C4-2B (cell line): Measurements from ENCODE around the gene SMAD2.

Experiments used
- H3K27ac ChIP-seq: fragments of 450-650 bp; 2 replicates; pipeline ENCODE4 v1.5.1; 2017
- ZFX ChIP-seq: fragments of 450-650 bp; IDR thresholded peaks from 2 replicates; pipeline ENCODE4 v1.6.1; 2017
- TF ChIP-seq, protein P1 (sequence below): fragments of 450-650 bp; conservative IDR thresholded peaks from 2 replicates; pipeline ENCODE4 v1.5.1; 2017; ENCODE audit warnings: mild to moderate bottlenecking

SMAD2 gene

DNA sequence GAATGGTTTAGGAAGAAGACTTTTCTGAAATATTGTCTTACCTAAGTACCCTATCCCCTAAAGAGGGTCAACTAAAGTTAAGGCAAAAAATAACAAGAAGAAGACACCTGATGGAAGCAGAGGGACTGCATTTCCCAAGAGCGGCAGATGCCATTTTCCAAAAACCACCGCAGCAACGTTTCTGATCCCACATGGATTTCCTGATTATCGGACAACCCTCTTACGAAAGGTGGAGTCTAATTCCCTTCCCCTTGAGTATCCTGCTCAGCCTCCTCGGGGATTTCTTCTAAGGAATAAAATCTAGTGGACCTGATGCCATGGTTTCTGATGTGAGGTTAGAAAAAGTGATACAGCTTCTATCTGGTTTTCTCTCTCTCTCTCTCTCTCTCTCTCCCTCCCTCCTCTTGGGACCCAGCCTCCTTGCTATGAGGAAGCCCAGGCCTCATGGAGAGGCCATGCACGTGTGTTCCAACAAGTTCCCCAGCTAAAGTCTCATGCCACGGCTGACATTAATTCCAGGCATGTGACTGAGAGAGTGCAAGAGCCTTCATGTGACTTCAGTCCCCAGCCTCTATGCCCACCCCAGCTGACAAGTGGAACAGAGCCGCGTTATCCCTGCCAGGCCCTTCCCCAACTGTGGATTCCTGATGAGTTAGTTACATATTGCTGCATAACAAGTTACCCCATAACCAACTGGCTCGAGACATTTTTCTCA is 150.3 kb downstream of the SMAD2 start:
- TF ChIP-seq ZFX, result no peak
- TF ChIP-seq, protein P1, sequence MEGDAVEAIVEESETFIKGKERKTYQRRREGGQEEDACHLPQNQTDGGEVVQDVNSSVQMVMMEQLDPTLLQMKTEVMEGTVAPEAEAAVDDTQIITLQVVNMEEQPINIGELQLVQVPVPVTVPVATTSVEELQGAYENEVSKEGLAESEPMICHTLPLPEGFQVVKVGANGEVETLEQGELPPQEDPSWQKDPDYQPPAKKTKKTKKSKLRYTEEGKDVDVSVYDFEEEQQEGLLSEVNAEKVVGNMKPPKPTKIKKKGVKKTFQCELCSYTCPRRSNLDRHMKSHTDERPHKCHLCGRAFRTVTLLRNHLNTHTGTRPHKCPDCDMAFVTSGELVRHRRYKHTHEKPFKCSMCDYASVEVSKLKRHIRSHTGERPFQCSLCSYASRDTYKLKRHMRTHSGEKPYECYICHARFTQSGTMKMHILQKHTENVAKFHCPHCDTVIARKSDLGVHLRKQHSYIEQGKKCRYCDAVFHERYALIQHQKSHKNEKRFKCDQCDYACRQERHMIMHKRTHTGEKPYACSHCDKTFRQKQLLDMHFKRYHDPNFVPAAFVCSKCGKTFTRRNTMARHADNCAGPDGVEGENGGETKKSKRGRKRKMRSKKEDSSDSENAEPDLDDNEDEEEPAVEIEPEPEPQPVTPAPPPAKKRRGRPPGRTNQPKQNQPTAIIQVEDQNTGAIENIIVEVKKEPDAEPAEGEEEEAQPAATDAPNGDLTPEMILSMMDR, result no peak
- H3K27ac ChIP-seq, result no peak overlapping the region

DNA sequence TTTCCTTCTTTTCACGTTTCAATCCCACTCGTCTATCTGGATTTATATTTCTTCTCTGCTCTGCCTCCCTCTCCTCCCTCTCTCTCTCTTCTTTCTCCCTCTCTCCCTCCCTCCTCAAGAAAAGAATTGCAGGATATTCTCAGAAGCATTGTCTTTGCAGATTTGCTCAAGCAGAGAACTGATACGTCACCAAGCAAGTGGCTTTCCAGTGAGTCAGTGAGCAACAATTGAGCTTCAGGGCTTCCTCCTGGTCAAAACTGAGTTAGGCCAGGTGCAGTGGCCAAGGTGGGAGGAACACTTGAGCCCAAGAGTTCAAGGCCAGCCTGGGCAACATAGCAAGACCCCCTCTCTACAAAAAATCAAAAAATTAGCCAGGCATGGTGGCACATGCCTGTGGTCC is 151.1 kb downstream of the SMAD2 start:
- TF ChIP-seq, protein P1, result no peak
- no peak for TF ChIP-seq ZFX
- no peak overlapping the region for H3K27ac ChIP-seq

DNA sequence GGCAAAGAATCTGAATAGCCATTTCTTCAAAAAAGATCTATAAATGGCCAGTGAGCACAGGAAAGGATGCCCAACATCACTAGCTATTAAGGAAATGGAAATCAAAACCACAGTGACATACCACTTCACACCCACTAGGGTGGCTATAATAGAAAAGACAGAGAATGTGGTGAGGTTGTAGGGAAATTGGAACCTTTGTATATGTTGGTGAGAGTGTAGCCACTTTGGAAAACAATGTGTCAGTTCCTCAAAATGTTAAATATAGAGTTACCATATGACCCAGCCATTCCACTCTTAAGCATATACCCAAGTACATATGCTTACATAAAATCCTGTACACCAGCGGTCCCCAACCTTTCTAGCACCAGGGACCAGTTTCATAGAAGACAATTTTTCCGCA is 152.8 kb downstream of the SMAD2 start:
- no peak overlapping the region for H3K27ac ChIP-seq
- TF ChIP-seq ZFX, result no peak
- TF ChIP-seq, protein P1, result no peak

DNA sequence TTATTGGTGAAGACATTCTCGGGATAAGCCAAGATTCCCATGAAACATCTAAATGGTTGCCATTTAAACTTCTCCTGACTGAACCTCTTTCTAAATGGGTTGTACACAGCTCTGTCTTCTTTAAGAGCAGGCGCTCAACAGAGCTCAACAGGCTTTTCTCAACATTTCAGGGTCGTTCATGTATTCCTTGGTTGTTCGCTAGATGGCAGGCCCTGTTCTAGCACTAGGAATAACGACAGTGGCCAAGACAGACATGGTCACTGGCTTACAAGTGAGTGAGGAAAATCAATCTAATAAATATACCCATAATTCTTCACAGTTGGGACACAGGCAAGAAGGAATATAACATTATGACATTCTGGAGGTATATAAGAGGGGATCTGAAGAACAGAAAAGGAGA is 154.5 kb downstream of the SMAD2 start:
- TF ChIP-seq, protein P1, result peak; percentile 35
- no peak for TF ChIP-seq ZFX
- no peak overlapping the region for H3K27ac ChIP-seq

DNA sequence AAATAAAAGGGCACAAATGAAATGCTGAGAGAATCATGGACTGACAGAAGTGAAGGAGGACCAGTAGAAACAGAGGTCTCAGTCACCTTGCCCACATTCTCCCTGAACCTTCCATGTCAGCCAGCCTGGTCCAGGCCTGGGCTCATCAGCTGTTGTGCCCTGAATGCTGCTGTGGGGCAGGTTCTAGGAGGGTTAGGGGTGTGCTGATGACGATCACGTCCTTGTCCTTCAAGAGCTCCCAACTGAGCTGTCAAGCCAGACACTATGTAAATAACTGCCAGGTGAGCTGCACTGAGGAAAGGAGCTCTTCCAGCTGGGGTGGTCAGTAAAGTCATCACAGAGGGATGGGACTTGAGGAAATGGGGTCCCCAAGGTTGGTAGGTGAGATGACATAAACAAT is 156.5 kb downstream of the SMAD2 start:
- TF ChIP-seq, protein P1, result no peak
- TF ChIP-seq ZFX, result no peak
- no peak overlapping the region for H3K27ac ChIP-seq

DNA sequence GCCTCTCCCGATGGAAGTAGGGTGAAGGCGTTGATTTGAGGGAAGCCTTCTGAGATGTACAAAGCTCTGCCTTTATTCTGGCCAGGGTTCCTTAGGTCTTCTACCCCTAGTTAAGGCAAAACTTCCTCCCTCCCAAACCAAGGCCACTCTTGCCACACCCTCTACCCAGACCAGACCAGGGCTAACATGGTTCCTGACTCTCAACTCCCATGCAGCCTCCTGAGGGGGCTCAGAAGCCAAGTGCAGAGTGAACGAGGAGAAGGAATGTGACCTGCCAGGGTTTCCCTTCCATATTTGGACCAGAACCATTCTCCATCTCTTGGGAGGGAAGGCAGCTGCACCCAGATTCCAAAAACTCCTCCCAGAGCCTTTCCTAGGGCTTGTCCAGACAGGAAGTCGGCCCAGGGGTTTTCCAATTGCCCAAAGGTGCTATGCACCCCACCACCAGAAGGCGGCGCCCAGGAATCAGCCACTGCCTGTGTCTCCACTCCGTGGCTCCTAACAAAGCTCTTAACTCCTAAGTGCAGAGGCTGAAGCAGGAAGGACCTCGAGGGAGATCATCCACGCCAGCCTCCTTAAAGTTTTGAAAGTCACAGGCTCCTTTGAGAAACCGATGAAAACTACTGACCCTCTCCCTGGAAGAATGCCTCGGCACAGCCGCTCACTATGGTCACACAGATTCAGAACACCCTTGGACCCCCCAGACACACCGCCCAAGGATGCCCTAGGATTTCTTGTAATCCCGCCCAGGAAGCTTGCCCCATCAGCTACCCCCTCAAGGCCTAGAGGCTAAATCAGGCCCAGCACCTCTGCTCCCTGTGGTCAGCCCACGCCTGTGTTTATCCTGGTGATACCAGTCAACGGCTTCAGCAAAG is 157.8 kb downstream of the SMAD2 start:
- no peak for TF ChIP-seq ZFX
- TF ChIP-seq, protein P1, result peak; percentile 92
- no peak overlapping the region for H3K27ac ChIP-seq

DNA sequence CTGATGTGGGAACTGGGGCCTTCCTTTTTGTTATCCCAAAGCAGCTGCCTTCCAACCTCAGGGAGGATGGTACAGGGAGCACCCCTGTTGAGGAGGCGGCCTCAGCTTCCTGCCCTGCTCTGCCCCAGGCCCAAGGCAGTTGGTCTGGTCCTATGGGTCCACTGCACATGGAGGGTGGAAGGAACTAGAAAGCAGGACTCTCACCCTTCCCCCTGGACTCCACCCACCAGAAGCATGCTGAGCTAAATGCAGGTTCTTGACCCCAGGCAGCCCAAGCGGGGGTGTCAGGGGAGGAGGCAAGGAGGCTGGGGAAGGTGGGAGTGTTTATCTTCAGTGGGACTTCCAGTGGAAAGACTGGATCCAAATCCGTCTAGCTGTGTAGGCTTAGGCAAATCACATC is 158.5 kb downstream of the SMAD2 start:
- no peak overlapping the region for H3K27ac ChIP-seq
- TF ChIP-seq ZFX, result no peak
- TF ChIP-seq, protein P1, result no peak
